Keratinocyte (primary cell): ENCODE measurements around the gene FANK1. TPM values are rescaled to one million over a fixed set of nuclear protein-coding genes. Genes with fewer than 3 reads are reported as not detected.

Source experiments
- DNase-seq: peaks from one replicate; pipeline ENCODE4 v3.0.0-alpha.2; 2011; ENCODE audit warnings: low read depth, missing footprints, low spot score
- FAIRE-seq: peaks from 2 replicates; lab custom pipeline; 2011; peaks lifted over from hg19 to GRCh38; lab: Jason Lieb, UNC
- H2AFZ ChIP-seq: 2 replicates; pipeline ENCODE4 v1.6.0; 2012; ENCODE audit warnings: low read length, control low read depth, inconsistent platforms; ENCODE audit not compliant: control insufficient read depth
- H3K27ac ChIP-seq: 2 replicates; pipeline ENCODE4 v1.5.1; 2011; ENCODE audit warnings: low read length; ENCODE audit not compliant: control insufficient read depth, insufficient read depth
- H3K27me3 ChIP-seq: 3 replicates; pipeline ENCODE4 v1.6.0; 2011; ENCODE audit warnings: low read length; ENCODE audit not compliant: control insufficient read depth, insufficient read depth; ENCODE audit errors: extremely low read depth
- H3K36me3 ChIP-seq, 2 experiments: 2 replicates in 1 of 2; 3 replicates in 1 of 2; pipeline ENCODE4 v1.5.1; 2011; ENCODE audit warnings: low read length in 2 of 2, mild to moderate bottlenecking in 1 of 2; ENCODE audit not compliant: control insufficient read depth in 2 of 2, insufficient read depth in 2 of 2; ENCODE audit errors: extremely low read depth in 1 of 2
- H3K4me1 ChIP-seq: 3 replicates; pipeline ENCODE4 v1.5.1; 2011; ENCODE audit warnings: low read length; ENCODE audit not compliant: control insufficient read depth, insufficient read depth; ENCODE audit errors: extremely low read depth
- H3K4me2 ChIP-seq: 3 replicates; pipeline ENCODE4 v1.6.0; 2011; ENCODE audit warnings: low read depth, low read length; ENCODE audit not compliant: control insufficient read depth, insufficient read depth; ENCODE audit errors: extremely low read depth
- H3K4me3 ChIP-seq, 3 experiments: fragments of 200-600 bp in 1 of 3; sonication (generic) in 1 of 3; 2 replicates in 2 of 3; 3 replicates in 1 of 3; pipeline ENCODE4 v1.5.1; 2011 to 2016; ENCODE audit warnings: low read length in 3 of 3, mild to moderate bottlenecking in 3 of 3, control low read depth in 2 of 3, inconsistent platforms in 1 of 3, low read depth in 1 of 3, mixed read lengths in 1 of 3, mixed run types in 1 of 3, moderate library complexity in 1 of 3; ENCODE audit not compliant: control insufficient read depth in 2 of 3, insufficient read depth in 2 of 3; ENCODE audit errors: extremely low read depth in 1 of 3
- H3K79me2 ChIP-seq: 2 replicates; pipeline ENCODE4 v1.6.0; 2012; ENCODE audit warnings: low read length; ENCODE audit not compliant: control insufficient read depth, insufficient read depth
- H3K9ac ChIP-seq: 3 replicates; pipeline ENCODE4 v1.6.0; 2011; ENCODE audit warnings: low read length; ENCODE audit not compliant: control insufficient read depth, insufficient read depth; ENCODE audit errors: extremely low read depth
- H3K9me1 ChIP-seq: 3 replicates; pipeline ENCODE4 v1.6.0; 2011; ENCODE audit warnings: low read length; ENCODE audit not compliant: control insufficient read depth, insufficient read depth; ENCODE audit errors: extremely low read depth
- H3K9me3 ChIP-seq: 2 replicates; pipeline ENCODE4 v1.5.1; 2012; ENCODE audit warnings: low read depth, low read length; ENCODE audit not compliant: control insufficient read depth
- H4K20me1 ChIP-seq: 3 replicates; pipeline ENCODE4 v1.6.0; 2011; ENCODE audit warnings: low read length; ENCODE audit not compliant: control insufficient read depth, insufficient read depth; ENCODE audit errors: extremely low read depth
- CTCF ChIP-seq, 3 experiments: IDR thresholded peaks in 1 of 3; conservative IDR thresholded peaks in 1 of 3; optimal IDR thresholded peaks in 1 of 3; 2 replicates in 2 of 3; 3 replicates in 1 of 3; pipeline versions ENCODE3 to v1.5.1; 2011; ENCODE audit warnings: low read length in 3 of 3, mild to moderate bottlenecking in 3 of 3, moderate library complexity in 2 of 3, control low read depth in 1 of 3, inconsistent platforms in 1 of 3; ENCODE audit not compliant: insufficient read depth in 2 of 3; ENCODE audit errors: extremely low read depth in 1 of 3
- EZH2 ChIP-seq: IDR thresholded peaks from one replicate; pipeline ENCODE4 v1.6.1; 2012; ENCODE audit warnings: inconsistent platforms, mild to moderate bottlenecking, low read length, moderate library complexity
- dilution Hi-C: fragments of 300-500 bp; cut with MboI; formaldehyde crosslinking; loops from one replicate; pipeline ENCODE4 v1.7.0; 2020; ENCODE audit warnings: low sequenced_read_pairs; ENCODE audit not compliant: extremely low pct_ligation_motif_present
- polyA plus RNA-seq, 5 experiments: library from polyadenylated mRNA; depleted of rRNA in 3 of 5; stranded (reverse) in 3 of 5; stranded (forward) in 1 of 5; unstranded in 1 of 5; fragments of >200 nt; gene quantifications; 1 replicate in 1 of 5; 2 replicates in 3 of 5; 3 replicates in 1 of 5; pipeline versions ENCODE4 v1.2.1 to v1.2.3, GENCODE V29; 2011 to 2012; ENCODE audit warnings: missing spikeins in 2 of 5, low read depth in 1 of 5, low replicate concordance in 1 of 5

The FANK1 gene
- polyA plus RNA-seq, 1 donor (not counting 4 experiments of a cell fraction or from before 2014, with no cell fraction given): 13.4 TPM

DNA sequence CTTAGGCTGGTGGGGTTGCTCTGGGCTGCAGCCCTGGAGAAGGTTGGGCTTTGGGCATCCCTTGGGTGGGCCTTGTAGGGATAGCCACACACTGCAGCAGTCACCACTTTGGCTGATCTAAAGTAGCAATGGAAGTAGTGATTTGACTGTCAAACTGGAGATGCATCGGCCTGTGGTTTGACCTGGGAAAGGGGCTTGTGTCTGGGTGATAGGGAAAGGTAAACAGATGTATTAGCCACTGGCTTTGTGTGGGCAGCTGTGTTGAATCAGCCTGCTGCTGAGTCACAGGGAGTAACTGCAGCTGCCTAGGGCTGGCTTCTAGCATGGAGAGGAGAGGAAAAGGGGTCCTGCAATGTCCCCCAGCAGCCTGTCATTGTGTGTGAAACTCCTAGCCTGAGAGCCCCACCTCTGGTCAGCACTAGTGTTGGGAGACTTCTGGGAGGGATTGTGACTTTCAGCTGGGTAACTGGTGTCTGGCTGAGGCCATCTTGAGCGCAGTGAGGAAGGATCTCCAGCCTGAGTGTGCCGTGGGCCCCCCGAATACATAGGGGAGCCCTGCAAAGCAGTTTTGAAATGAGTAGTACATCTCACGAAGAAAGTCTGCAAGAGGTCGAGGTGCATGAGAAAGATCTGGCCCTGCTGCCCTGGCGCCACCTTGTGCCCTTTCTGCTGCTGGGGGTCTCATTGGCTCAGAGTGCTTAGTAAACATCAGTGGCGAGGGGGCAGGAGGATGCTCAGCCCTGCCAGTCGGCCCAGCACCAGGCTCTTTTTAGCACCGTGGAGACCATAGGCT, 117.3 kb downstream of the FANK1 start:
- no peaks in the 10 kb centered on the region for H3K27me3 ChIP-seq
- TF ChIP-seq EZH2 (no peak), CTCF (optimal IDR thresholded peaks at IDR 0.05 in 1 of 3, IDR thresholded peaks at IDR 0.05 in 1 of 3, conservative IDR thresholded peaks at IDR 0.05 in 1 of 3; ENCODE audit: extremely low read depth in 1 of 3, insufficient read depth in 2 of 3, low read length in 3 of 3) (peak in 1 of 3 experiments; percentile 31)
- H3K4me2 ChIP-seq: no peak overlapping the region
- H3K79me2 ChIP-seq: no peaks in the 10 kb centered on the region
- peaks cover 0 to 2% of the 10 kb centered on the region in 2 experiments for H3K36me3 ChIP-seq
- no peak overlapping the region for H3K27ac ChIP-seq
- no peak overlapping the region for H3K4me3 ChIP-seq
- H2AFZ ChIP-seq: no peak overlapping the region
- no peak for DNase-seq
- peak; percentile 17 for FAIRE-seq
- dilution Hi-C loops: no loop called here
- H3K9me1 ChIP-seq: no peaks in the 10 kb centered on the region
- peaks cover 4% of the 10 kb centered on the region for H3K4me1 ChIP-seq
- no peaks in the 10 kb centered on the region for H3K9me3 ChIP-seq
- no peak overlapping the region for H3K9ac ChIP-seq
- no peaks in the 10 kb centered on the region for H4K20me1 ChIP-seq

- no peaks in the 10 kb centered on the region for H3K79me2 ChIP-seq
- H3K27ac ChIP-seq: no peak overlapping the region
- H3K36me3 ChIP-seq: peaks cover 0 to 2% of the 10 kb centered on the region in 2 experiments
- H3K4me3 ChIP-seq: no peak overlapping the region
- H3K9ac ChIP-seq: no peak overlapping the region
- H3K4me2 ChIP-seq: no peak overlapping the region
- peaks cover 4% of the 10 kb centered on the region for H3K4me1 ChIP-seq
- H4K20me1 ChIP-seq: no peaks in the 10 kb centered on the region
- FAIRE-seq (no peak), DNase-seq (no peak)
- no peaks in the 10 kb centered on the region for H3K9me3 ChIP-seq
- no peaks in the 10 kb centered on the region for H3K27me3 ChIP-seq
- TF ChIP-seq EZH2 (no peak), CTCF (optimal IDR thresholded peaks at IDR 0.05 in 1 of 3, IDR thresholded peaks at IDR 0.05 in 1 of 3, conservative IDR thresholded peaks at IDR 0.05 in 1 of 3; ENCODE audit: extremely low read depth in 1 of 3, insufficient read depth in 2 of 3, low read length in 3 of 3) (no peak)
- H3K9me1 ChIP-seq: no peaks in the 10 kb centered on the region
- dilution Hi-C loops: no loop called here
- no peak overlapping the region for H2AFZ ChIP-seq
Observed at GRCh38 chr10:126014309-126014708, 117.9 kb downstream of the FANK1 start.
